ENCODE measurements around the gene CIROP.

Gene CIROP

GRCh38 chr14:23132970-23133369 lies 28.2 kb upstream of the CIROP start:
- no peak for DNase-seq (ENCODE audit: low read depth in 1 of 2, low spot score in 1 of 2)

DNA sequence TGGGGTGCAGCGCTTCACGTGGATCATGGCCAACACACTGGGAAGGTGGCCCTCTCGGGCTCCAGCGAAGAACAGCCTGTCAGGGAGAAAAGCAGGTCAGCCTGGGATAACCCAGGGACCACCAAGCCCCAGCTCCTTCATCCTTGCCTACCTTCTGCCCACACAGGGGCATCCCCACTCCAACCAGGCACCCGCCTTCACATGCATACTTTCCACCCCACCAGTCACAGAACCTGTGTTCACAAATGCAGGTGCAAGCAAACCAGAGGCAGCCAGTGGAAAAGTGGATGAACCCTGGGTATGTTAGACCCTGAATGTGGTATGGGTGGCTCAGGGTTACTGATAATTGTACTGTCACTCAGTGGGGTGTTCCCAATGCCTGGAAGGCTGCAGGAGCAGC lies 26.7 kb upstream of the CIROP start:
- no peak for DNase-seq (ENCODE audit: low read depth in 1 of 2, low spot score in 1 of 2)

- DNase-seq (ENCODE audit: low read depth in 1 of 2, low spot score in 1 of 2), result no peak
Observed at GRCh38 chr14:23130871-23131270, 26.1 kb upstream of the CIROP start.

GRCh38 chr14:23129759-23130316 lies 25.0 kb upstream of the CIROP start:
- DNase-seq (ENCODE audit: low read depth in 1 of 2, low spot score in 1 of 2), result no peak

GRCh38 chr14:23128969-23129758 lies 24.4 kb upstream of the CIROP start:
- DNase-seq (ENCODE audit: low read depth in 1 of 2, low spot score in 1 of 2), result no peak

- no peak for DNase-seq (ENCODE audit: low read depth in 1 of 2, low spot score in 1 of 2)
Observed at GRCh38 chr14:23127861-23128260, 23.1 kb upstream of the CIROP start.

- DNase-seq (ENCODE audit: low read depth in 1 of 2, low spot score in 1 of 2), result no peak
Observed at GRCh38 chr14:23126548-23127278, 21.9 kb upstream of the CIROP start.

GRCh38 chr14:23125933-23126524 lies 21.2 kb upstream of the CIROP start:
- no peak for DNase-seq (ENCODE audit: low read depth in 1 of 2, low spot score in 1 of 2)

- DNase-seq (ENCODE audit: low read depth in 1 of 2, low spot score in 1 of 2), result no peak
Observed at GRCh38 chr14:23125011-23125410, 20.2 kb upstream of the CIROP start.

DNA sequence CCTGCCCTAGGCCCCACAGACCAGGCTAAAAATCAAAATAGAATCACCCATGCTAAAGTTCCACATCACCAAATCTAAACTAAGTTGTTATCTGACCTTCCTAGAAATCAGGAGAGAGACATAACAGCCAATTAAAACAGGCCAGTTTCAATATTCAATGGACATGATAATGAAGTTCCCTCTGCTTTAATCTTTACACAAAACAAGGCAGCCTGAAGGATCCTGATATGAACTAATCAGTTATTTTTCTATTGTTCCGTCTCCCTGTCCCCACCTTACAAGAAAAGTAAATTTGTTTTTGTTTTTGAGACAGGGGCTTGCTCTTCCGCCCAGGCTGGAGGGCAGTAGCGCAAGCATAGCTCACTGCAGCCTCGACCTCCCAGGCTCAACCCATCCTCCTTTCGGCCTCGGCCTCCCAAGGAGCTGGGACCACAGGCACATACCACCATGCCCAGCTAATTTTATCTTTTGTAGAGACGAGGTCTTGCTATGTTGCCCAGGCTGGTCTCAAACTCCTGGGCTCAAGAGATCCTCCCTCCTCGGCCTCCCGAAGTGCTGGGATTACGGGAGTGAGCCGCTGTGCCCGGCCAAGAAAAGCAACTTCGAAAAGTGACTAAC lies 19.7 kb upstream of the CIROP start:
- DNase-seq (ENCODE audit: low read depth in 1 of 2, low spot score in 1 of 2), result no peak

- DNase-seq (ENCODE audit: low read depth in 1 of 2, low spot score in 1 of 2), result no peak
Observed at GRCh38 chr14:23123419-23123818, 18.6 kb upstream of the CIROP start.

GRCh38 chr14:23122086-23122485 lies 17.3 kb upstream of the CIROP start:
- DNase-seq (ENCODE audit: low read depth in 1 of 2, low spot score in 1 of 2), result no peak

DNA sequence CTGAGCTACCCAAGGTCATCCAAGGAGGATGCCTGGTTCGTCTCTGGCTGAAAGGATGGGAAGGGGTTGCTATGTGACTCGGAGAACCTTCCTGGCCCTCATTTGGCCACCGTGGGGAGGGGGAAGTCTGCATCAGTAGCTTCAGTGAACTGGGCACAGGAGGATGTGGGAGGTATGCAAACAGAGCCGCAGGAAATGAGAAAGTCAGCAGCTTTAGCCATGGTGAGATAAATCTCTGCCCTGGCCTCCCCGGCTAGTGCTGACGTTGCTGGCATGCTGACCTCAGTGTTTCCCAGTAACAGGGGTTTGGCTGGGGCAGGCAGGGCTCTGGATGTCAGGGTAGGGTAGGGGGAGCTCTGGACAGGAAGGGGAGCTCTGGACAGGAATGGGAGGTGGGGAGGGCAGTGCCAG lies 16.6 kb upstream of the CIROP start:
- no peak for DNase-seq (ENCODE audit: low read depth in 1 of 2, low spot score in 1 of 2)

DNA sequence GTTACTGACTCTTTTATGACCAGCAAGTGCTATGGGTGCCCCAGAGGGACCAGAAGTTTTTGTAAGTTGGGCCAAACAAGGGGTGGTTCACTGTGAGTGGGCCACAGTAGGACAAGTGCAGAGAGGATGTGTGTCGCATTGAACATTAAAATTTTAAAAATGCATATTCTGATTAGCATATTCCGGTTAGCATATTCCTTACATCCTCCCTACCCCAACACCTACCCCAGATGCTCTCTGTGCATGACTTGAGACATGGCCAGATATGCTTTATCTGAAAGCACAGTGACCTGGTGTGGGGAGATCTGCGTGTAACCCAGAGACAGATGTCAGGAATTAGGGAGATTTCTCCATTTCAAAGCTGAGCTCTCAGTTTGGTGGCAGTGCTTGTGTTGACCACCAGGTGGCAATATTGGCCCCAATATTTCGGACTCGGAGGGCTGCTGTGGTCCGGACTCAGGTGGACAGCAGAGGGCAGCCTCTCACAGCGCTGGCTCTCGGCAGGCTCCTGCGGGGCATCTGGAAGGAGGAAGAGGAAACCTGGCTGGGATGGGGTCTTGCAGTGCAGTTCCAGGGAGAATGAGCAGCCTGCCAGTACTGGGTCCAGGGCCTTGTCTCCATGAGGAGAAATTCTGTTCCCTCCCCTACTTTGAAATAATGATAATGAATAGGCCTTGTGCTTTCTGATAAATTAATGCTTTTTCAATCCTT lies 15.9 kb upstream of the CIROP start:
- peak; percentile 55 to 59 for DNase-seq (ENCODE audit: low read depth in 1 of 2, low spot score in 1 of 2)

DNA sequence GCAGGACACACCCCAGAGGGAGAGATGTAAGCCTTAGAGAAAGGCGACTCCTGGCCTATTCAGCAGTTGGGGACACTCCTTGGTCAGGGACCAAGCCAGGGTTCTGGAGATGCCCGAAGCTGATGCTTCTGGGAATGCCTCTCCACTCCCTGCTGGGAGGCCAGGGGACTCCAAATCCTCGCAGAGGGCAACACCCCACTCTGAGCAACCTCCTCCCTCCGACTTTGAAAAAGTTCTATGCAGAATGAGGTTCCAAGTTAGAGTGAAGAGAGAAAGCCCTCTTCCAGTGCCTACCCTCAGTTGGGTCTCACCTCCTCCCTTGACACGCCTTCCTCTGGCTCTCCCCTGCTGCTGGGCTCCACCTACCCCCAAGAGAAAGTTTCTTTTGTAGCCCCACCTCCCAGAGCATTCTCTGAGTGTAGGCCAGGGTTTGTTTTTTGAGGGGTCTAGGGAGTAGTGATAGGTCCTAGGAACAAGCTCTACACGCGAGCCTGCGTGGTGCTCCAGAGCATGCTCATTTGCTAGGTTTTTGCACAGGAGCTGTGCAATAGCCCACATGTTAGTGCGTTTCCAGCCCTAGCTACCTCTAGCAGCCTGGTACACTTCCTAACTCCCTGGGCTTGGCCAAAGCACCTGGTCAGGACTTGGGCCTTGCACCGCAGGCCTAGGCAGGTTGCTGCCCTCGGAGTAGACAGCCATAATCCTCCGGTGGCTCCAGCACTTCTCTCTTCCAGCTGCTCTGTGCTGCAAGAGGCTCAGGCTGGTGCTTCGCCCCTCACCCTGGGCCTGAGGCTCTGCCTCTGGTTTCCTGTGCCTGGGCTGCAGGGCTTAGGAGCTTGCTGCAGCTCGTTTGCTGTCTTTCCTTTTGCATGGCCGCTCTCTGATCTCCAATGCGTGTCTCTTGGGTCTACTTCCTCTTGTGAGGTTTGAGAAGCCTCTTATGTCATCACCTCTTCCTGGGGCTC lies 14.9 kb upstream of the CIROP start:
- DNase-seq (ENCODE audit: low read depth in 1 of 2, low spot score in 1 of 2), result no peak

DNA sequence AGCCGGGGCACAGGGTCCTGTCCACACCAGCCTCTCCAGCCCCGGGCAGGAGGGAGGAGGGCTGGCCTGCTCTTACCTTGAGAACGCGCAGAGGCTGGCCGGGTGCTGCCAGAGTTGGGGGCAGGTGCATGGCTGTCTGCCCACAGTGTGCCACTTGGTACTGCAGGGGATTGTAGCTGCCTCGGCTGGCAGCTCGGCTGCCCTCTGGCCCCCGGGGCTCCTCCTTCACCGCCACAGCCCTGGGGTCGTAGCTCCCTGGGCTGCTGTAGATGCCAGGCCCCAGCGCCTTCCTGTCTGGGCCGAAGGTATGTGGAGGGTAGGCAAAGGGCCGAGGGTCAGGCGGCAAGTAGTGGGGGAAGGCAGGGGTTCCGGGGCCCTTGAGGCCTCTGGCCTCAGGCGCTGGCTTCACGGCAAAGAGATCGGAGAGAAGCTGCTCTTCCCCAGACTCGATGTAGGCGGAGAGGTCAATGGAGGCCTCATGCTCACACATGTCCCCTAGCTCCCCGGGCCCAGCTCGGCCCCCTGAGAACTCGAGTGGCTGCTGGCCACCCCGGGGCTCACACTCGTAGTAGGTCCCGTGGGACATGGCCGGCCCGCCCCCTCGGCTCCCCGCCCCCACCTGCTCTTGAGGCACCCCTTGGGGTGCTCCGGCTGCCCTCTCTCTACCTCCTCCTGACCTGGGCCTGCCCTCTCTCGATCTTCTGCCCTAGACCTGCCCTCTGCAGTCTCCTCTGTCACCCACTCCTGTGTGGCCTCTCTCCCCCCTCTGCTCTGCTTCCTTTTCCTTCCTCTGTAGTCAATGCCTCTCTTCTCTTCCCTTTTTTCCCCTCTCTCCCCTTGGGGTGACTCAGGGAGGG lies 13.9 kb upstream of the CIROP start, which contains the start of gene CEBPE:
TSS of gene CEBPE (minus strand) at position 750 of the 857 bp plus-strand sequence. CDS start at position 586, 164 bp downstream.
- no peak for DNase-seq (ENCODE audit: low read depth in 1 of 2, low spot score in 1 of 2)

- no peak for DNase-seq (ENCODE audit: low read depth in 1 of 2, low spot score in 1 of 2)
Observed at GRCh38 chr14:23117371-23118020, 12.7 kb upstream of the CIROP start.

GRCh38 chr14:23115918-23116317 lies 11.1 kb upstream of the CIROP start:
- DNase-seq (ENCODE audit: low read depth in 1 of 2, low spot score in 1 of 2), result no peak
